ENCODE data around the gene TRIM17.

TRIM17 gene, protein sequence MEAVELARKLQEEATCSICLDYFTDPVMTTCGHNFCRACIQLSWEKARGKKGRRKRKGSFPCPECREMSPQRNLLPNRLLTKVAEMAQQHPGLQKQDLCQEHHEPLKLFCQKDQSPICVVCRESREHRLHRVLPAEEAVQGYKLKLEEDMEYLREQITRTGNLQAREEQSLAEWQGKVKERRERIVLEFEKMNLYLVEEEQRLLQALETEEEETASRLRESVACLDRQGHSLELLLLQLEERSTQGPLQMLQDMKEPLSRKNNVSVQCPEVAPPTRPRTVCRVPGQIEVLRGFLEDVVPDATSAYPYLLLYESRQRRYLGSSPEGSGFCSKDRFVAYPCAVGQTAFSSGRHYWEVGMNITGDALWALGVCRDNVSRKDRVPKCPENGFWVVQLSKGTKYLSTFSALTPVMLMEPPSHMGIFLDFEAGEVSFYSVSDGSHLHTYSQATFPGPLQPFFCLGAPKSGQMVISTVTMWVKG

DNA sequence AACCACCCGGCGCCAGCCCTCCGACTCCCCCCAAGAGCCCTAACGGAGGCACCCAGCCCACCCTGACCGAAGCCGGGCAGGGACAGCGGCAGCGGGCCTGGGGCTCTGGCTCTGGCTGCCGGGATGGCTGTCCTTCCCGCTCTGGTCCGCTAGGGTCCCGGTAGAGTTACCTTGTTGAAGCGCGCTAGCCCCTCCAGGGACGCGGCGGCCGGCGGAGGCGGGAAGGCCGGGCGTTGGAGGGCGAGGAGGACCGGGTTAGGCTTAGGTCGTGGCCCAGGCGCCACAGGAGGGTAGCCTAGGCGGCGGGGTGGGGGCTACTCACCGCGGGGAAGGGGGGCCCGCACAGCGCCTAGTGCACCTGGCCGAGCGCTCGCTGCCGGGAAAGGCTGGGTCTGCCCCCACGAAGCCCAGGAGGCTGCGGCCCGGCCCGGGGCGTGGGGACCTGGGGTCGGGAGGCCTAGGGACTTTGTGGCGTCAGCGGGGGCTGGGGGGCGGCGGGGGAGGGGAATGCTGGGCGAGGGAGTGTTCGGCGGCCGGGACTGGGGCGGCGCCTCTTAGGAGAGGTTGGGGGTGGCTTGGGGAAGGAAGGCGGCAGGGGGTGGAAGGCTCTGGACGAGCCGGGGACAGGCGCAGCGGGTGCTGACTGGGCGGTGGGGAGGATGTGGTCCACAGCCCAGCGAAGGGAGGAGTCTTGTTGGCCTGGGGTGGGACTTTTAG, at the start of gene TRIM17:
Gene TRIM17, minus strand, starts transcription at position 645 of the 717 bp plus-strand sequence. CDS start 1,789 bp downstream, outside the sequence.
- DNase-seq (ENCODE audit: low spot score), result peak; percentile 91

- no peak for DNase-seq (ENCODE audit: low spot score)
Measured at GRCh38 chr1:228465571-228466146, 49.0 kb upstream of the TRIM17 start.

- DNase-seq (ENCODE audit: low spot score), result no peak
Measured at GRCh38 chr1:228465141-228465540, 48.5 kb upstream of the TRIM17 start.

DNA sequence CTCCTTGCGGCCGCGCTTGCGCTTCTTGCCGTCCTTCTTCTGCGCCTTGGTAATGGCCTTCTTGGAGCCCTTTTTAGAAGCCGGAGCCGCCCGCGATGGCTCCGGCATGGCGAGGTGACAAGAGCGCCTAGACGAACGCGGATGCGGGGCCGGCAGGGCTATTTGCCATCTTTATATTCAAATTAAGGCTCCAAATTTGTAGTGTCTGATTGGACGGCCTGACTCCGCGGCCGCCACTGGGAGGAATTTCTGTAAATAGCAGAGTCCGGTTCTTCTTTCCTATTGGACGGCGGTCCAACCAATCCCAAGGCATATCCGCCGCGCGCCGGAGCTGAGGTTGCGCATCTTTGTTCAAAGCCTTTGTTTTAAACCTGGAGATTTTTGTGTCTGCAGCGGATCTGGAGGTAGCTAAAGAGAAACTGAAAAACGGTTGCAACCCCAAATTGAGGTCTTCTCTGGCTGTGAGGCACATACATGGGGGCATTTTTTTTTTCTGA, 47.9 kb upstream of the TRIM17 start:
- no peak for DNase-seq (ENCODE audit: low spot score)

DNA sequence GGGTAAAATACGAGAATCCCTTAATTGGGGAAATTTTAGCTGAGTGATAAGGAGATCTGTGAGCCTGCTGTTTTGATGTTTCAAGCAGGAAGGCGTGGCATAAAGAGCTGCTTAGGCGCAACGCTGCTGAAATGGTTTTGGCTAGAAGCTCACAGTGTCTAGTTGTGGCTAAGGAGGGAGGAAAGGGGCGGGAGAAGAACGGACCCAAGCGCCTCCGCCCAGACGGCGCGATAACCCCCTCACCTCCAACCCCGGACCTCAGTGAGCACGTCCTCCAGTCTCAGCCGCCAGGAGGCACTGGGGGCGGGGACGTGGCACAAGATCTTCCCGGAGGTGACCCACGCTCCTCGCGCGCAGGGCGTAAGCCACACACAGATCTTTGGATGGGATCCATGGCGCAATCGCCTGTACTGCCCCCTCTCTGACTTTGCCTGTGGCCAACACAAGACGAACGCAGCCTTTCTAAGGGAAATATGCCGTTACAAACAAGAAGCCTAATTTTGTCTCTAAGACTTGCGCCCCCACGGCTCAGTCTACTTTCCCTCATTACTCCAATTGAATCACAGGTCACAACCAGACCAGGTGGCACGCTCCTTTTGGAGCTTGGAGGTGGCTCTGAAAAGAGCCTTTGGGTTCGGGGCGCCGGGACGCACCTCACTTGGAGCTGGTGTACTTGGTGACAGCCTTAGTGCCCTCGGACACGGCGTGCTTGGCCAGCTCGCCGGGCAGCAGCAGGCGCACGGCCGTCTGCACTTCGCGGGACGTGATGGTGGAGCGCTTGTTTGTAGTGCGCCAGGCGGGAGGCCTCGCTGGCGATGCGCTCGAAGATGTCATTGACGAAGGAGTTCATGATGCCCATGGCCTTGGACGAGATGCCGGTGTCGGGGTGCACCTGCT, 47.1 kb upstream of the TRIM17 start:
- DNase-seq (ENCODE audit: low spot score), result no peak

DNA sequence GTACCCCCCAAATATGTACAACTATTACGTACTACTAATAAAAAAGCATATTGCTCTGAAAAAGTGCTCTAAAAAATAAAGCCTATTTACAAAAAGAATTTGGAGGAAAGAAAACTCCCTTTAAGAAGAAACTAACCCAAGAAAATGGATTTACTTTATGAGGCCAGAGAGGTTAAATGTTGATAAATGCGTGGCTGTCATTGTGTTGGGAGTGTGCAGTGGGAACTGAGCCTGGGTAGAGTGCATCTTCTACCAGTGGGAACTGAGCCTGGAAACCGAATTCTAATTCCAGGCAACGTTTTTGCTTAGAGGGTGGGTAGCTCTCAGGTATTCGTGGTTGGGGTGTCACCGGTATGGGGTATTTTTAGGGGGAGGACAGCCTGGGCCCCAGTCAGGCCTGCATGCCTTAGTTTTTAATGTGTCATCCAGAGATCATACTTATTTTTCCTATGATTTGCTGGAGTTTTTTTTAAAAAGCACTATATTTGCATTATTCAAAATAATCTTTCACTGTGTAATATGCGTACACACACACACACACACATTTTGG, 46.4 kb upstream of the TRIM17 start:
- no peak for DNase-seq (ENCODE audit: low spot score)

GRCh38 chr1:228462560-228462959, 45.9 kb upstream of the TRIM17 start:
- no peak for DNase-seq (ENCODE audit: low spot score)

DNA sequence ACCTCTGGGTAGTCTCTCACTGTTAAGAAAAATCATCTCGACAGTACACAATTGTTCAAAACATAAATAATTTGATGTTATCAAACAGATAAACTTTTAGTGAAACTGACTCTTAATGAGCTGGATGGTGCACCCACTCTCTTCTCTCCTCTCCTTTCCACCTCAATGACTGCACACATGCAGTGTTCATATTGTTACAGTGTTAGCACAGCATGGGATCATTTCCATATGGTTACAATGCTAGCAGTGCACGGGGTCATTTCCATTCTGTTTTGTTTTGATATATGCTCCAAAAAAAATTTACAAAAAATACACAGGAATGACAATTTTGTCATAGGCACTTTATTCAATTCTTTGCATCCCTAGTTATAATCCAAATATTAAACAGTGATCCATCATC, 44.2 kb upstream of the TRIM17 start:
- no peak for DNase-seq (ENCODE audit: low spot score)

GRCh38 chr1:228459091-228459993, 42.7 kb upstream of the TRIM17 start:
- peak; percentile 98 for DNase-seq (ENCODE audit: low spot score)

GRCh38 chr1:228457396-228458176, 40.9 kb upstream of the TRIM17 start:
- peak; percentile 100 for DNase-seq (ENCODE audit: low spot score)

GRCh38 chr1:228457017-228457395, 40.3 kb upstream of the TRIM17 start:
- DNase-seq (ENCODE audit: low spot score), result peak; percentile 57

DNA sequence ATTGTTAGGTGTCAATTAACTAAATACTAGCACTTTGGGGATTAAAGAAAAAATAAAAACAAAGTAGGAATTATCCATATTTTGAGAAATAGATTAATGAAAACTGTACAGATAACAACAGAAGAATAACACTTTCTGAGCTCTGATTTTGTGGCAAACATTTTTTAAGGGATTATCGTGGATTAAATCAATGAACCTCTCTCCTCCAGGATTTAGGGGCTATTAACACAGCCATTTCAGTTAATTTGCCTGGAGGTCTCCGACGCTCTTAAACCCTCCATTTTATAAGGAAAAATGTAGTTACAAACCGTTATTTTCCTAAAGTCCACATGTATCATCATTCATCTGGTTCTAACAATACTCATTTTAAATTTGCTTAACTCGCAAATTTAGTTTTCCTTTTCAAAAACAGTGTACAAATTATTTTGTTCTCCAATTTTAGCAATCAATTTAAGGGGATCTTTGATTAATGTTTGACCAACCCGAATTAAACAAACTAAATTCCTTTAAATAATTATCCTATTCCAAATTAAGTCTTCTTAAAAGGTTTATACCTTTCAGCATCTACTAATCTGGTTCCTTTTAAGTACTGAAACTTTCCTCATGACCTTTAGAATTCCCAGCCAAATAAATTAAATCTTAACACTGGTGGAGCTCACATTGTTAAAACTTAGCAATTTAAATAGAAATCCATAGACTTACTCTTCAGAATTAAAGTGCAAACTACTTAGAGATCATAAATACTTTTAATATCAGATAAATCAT, 39.8 kb upstream of the TRIM17 start:
- DNase-seq (ENCODE audit: low spot score), result no peak

DNA sequence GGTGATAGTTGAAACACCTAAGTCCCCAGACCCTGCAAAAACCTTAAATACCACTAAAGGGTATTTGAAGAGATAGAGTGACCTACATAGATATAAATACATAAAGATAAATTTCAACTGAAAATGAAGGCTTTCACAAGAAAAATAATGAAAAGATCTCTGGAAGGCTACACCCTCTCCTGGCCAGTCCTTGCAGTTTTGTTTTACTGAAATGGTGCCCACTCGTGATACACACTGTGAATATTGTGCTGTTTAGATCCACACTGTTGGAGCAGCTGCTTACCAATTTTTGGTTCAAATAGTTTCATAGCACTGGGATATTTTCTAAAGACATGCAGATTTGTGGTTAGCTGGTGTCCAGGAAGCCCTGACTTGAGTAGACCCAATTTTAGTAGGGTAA, 39.1 kb upstream of the TRIM17 start:
- no peak for DNase-seq (ENCODE audit: low spot score)

- DNase-seq (ENCODE audit: low spot score), result no peak
Measured at GRCh38 chr1:228454238-228454637, 37.6 kb upstream of the TRIM17 start.

DNA sequence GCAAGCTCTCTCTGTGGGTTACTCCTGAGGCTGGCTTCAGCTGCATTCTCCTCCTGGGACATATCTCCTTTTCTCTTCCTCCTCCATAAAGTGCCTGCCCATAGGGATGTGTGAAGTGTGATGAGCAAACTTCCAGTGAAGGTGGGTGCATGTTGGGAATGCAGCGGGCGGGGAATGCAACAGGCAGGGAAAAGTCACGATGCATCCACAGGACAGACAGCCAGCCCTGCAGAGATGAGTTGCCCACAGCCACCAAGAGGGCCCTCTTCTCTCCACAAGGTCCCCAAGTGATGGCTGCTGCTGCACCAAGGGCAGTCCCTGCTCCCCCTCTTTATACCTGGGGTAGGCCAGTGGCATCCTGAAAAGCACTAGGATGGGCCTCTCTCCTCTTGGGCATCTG, 37.0 kb upstream of the TRIM17 start:
- no peak for DNase-seq (ENCODE audit: low spot score)

- no peak for DNase-seq (ENCODE audit: low spot score)
Measured at GRCh38 chr1:228453022-228453560, 36.4 kb upstream of the TRIM17 start.

DNA sequence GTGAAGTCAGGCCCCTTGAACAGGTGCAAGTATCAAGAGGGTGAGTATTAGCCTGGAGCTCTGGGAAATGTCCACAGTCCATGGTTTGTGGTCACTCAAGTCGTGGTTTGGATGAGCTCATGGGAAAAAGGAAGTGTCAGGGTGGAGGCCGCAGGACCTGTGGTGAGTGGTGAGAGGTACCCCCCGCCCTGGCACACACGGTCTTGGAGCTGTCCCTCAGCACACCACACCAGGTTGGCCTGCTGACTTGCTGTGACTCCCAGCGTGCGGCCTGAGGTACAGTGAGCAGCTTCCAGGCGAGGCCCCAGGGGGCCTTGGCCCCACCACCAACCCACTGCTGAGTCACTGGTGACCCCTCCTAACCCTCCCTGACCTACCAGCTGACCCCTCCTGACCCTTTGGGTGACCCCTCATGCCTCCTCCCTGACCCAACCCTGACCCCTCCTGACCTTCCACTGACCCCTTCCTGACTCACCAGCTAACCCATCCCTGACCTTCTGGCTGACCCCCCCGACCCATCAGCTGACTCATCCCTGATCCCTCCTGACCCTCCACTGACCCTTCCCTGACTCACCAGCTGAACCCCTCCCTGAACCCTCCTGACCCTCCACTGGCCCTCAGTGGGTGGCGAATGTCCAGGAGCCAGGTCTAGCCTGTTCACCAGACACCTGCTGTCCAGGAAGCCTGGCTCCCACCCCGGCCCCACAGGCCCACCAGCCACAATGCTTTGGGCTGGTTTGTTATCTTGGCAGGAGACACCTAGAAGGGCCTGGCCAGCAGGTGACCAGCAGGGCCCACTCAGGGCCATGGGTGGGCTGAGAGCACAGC, 35.7 kb upstream of the TRIM17 start:
- no peak for DNase-seq (ENCODE audit: low spot score)

DNA sequence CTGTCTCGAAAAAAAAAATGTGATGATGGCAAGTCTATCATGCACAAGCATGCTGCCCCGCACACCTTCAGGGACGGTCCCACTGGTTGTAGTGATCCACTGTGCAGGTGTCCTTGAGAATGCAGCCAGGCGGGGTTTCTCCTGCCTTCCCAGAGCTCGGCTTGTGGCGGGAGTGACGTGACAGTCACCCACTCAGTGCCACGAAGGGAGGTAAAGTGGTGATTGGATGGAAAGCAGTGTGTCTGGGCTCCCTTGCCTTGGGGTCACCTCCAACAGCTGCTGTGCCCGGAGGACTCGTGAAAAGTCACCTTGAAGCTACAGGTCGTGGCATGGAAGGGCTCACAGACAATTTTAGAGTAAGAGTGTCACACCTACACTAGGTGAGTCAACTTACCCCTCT, 33.5 kb upstream of the TRIM17 start:
- DNase-seq (ENCODE audit: low spot score), result no peak
